ENCODE measurements around the gene KCNQ4. TPM values are rescaled to one million over a fixed set of nuclear protein-coding genes. Genes with fewer than 3 reads are reported as not detected.

KCNQ4 gene
- total RNA-seq, 1 experiment from 2014 or later = 1.4 TPM

DNA sequence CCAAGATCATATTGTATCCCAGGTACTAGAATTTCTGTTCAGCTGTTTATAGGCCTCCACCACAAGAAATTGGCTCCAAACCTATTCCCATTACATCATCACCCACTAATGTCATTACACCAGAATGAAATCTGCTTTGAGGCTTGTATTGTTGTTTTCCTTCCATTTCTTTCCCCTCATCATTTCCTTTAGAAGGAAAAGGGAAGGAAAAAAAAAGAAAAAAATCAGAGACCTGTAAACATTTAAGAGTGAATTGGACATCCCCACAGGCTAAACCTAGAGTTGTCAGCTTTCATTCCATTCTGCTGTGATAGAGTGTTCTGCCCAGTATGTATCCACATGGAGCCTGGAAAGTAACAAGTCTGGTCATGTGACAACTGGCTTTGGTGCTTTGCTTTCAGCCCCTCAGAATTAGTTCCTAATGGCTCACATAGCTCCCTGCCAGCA lies 47.5 kb upstream of the KCNQ4 start:
- H2BK12ac ChIP-seq (ENCODE audit: insufficient read length, low read depth, low read length) = no peak overlapping the region
- no peaks in the 10 kb centered on the region for H3K79me1 ChIP-seq (ENCODE audit: insufficient read depth, low read depth, low read length, poor library complexity, severe bottlenecking)
- H2BK5ac ChIP-seq (ENCODE audit: insufficient read length, low read length) = no peak overlapping the region
- H4K8ac ChIP-seq (replicated peaks; ENCODE audit: insufficient read length, low read depth, low read length) = no peak overlapping the region
- no peak overlapping the region for H2AFZ ChIP-seq (ENCODE audit: low read length)
- DNase-seq = no peak
- H3K4me1 ChIP-seq (ENCODE audit: insufficient read depth, low read length) = peaks cover 4% of the 10 kb centered on the region; the same call in 1 of the 2 replicates
- H4K20me1 ChIP-seq (ENCODE audit: control insufficient read depth, insufficient read depth, insufficient read length) = no peaks in the 10 kb centered on the region
- no peaks in the 10 kb centered on the region for H3K9me3 ChIP-seq (ENCODE audit: control insufficient read depth, low read depth, low read length)
- H3K9ac ChIP-seq (ENCODE audit: extremely low read depth, insufficient read length, low read length) = no peak overlapping the region
- no peak overlapping the region for H3K4ac ChIP-seq (ENCODE audit: low read depth, low read length)
- Mint-ChIP-seq H3K4me1 (peaks cover 25 to 30% of the 10 kb centered on the region in 2 experiments), H3K27me3 (ENCODE audit: low read depth) (no peaks in the 10 kb centered on the region), H3K9me3 (no peaks in the 10 kb centered on the region), H3K4me3 (no peak overlapping the region), H3K27ac (peak overlapping the region in 2 of 3 experiments; percentile 25 to 74; a peak in 2 of 7 replicates), H3K36me3 (ENCODE audit: insufficient read depth in 1 of 3, low read depth in 3 of 3) (peaks cover 13 to 28% (median 24%) of the 10 kb centered on the region in 3 experiments; a peak in 6 of 7 replicates)
- no peak overlapping the region for H3K14ac ChIP-seq (ENCODE audit: insufficient read depth, low read length)
- no peak overlapping the region for H3K4me2 ChIP-seq (ENCODE audit: insufficient read depth, insufficient read length, low read length)
- no peak overlapping the region for H3K27ac ChIP-seq (ENCODE audit: insufficient read length, low read depth, low read length)
- no peak overlapping the region for H2BK120ac ChIP-seq (ENCODE audit: low read depth, low read length, poor library complexity, severe bottlenecking)
- no peak overlapping the region for H3K56ac ChIP-seq (ENCODE audit: insufficient read length, low read depth, low read length)
- no peaks in the 10 kb centered on the region for H3K27me3 ChIP-seq (ENCODE audit: insufficient read depth, low read length)
- no peak overlapping the region for H4K91ac ChIP-seq (ENCODE audit: insufficient read length, low read depth, low read length)
- no peak overlapping the region for H3K23ac ChIP-seq (ENCODE audit: insufficient read length, low read depth, low read length)
- no peaks in the 10 kb centered on the region for H3K23me2 ChIP-seq (ENCODE audit: insufficient read length, low read depth, low read length, poor library complexity, severe bottlenecking)
- H2AK5ac ChIP-seq (ENCODE audit: insufficient read length, low read length) = no peak overlapping the region
- TF ChIP-seq, protein P1, sequence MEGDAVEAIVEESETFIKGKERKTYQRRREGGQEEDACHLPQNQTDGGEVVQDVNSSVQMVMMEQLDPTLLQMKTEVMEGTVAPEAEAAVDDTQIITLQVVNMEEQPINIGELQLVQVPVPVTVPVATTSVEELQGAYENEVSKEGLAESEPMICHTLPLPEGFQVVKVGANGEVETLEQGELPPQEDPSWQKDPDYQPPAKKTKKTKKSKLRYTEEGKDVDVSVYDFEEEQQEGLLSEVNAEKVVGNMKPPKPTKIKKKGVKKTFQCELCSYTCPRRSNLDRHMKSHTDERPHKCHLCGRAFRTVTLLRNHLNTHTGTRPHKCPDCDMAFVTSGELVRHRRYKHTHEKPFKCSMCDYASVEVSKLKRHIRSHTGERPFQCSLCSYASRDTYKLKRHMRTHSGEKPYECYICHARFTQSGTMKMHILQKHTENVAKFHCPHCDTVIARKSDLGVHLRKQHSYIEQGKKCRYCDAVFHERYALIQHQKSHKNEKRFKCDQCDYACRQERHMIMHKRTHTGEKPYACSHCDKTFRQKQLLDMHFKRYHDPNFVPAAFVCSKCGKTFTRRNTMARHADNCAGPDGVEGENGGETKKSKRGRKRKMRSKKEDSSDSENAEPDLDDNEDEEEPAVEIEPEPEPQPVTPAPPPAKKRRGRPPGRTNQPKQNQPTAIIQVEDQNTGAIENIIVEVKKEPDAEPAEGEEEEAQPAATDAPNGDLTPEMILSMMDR (conservative IDR thresholded peaks at IDR 0.05) = no peak
- H3K18ac ChIP-seq (ENCODE audit: insufficient read length, low read depth, low read length) = no peak overlapping the region
- no peak overlapping the region for H2BK15ac ChIP-seq (ENCODE audit: low read depth, low read length)
- no peak overlapping the region for H3T11ph ChIP-seq (ENCODE audit: low read length)
- H2BK20ac ChIP-seq (ENCODE audit: low read depth, low read length, poor library complexity, severe bottlenecking) = no peak overlapping the region
- H3K79me2 ChIP-seq (ENCODE audit: insufficient read depth, low read length) = peaks cover 2% of the 10 kb centered on the region; the same call in 1 of the 2 replicates
- H4K5ac ChIP-seq (ENCODE audit: insufficient read length, low read depth, low read length) = no peak overlapping the region
